Osteoblast (primary cell): Measurements from ENCODE around the gene PLK1. TPM values are rescaled to one million over a fixed set of nuclear protein-coding genes. Genes with fewer than 3 reads are reported as not detected.

Source experiments
- DNase-seq: peaks from one replicate; pipeline ENCODE4 v3.0.0; 2011; ENCODE audit warnings: low spot score, mixed read lengths; ENCODE audit not compliant: insufficient read length; ENCODE audit errors: missing footprints
- H2AFZ ChIP-seq: 2 replicates; pipeline ENCODE4 v1.6.0; 2011; ENCODE audit warnings: mild to moderate bottlenecking, low read length
- H3K27ac ChIP-seq: 2 replicates; pipeline ENCODE4 v1.5.1; 2011; ENCODE audit warnings: mild to moderate bottlenecking, low read depth, low read length, moderate library complexity
- H3K27me3 ChIP-seq: 2 replicates; pipeline ENCODE4 v1.6.0; 2012; ENCODE audit warnings: mild to moderate bottlenecking, control low read depth, inconsistent platforms, low read length, moderate library complexity; ENCODE audit not compliant: insufficient read depth
- H3K36me3 ChIP-seq: 2 replicates; pipeline ENCODE4 v1.5.1; 2011; ENCODE audit warnings: mild to moderate bottlenecking, low read length, control low read depth, moderate library complexity; ENCODE audit not compliant: insufficient read depth
- H3K4me1 ChIP-seq: 2 replicates; pipeline ENCODE4 v1.5.1; 2011; ENCODE audit warnings: mild to moderate bottlenecking, low read length, control low read depth, moderate library complexity; ENCODE audit not compliant: insufficient read depth
- H3K4me2 ChIP-seq: 2 replicates; pipeline ENCODE4 v1.6.0; 2011; ENCODE audit warnings: mild to moderate bottlenecking, low read length; ENCODE audit not compliant: insufficient read depth
- H3K4me3 ChIP-seq: fragments of 200-600 bp; sonication (generic); 3 replicates; pipeline ENCODE4 v1.5.1; 2012; ENCODE audit warnings: mild to moderate bottlenecking, low read length, inconsistent platforms; ENCODE audit not compliant: insufficient read depth
- H3K79me2 ChIP-seq: 2 replicates; pipeline ENCODE4 v1.6.0; 2012; ENCODE audit warnings: mild to moderate bottlenecking, low read length, control low read depth, inconsistent platforms; ENCODE audit not compliant: insufficient read depth
- H3K9me3 ChIP-seq: 2 replicates; pipeline ENCODE4 v1.5.1; 2011; ENCODE audit warnings: low read depth, low read length, control low read depth
- H4K20me1 ChIP-seq: 2 replicates; pipeline ENCODE4 v1.6.0; 2012; ENCODE audit warnings: mild to moderate bottlenecking, low read length, control low read depth; ENCODE audit not compliant: insufficient read depth
- total RNA-seq: library from RNA; depleted of rRNA; stranded (reverse); fragments of >200 nt; gene quantifications from 2 replicates; pipeline ENCODE4 v1.2.3, GENCODE V29; 2012
- TF ChIP-seq, protein P1 (sequence below): IDR thresholded peaks from 2 replicates; pipeline ENCODE4 v1.5.1; 2011; ENCODE audit warnings: mild to moderate bottlenecking, low read depth, low read length, moderate library complexity; ENCODE audit errors: extremely low read depth

Gene PLK1
- total RNA-seq, 1 donor = 2.2 TPM

DNA sequence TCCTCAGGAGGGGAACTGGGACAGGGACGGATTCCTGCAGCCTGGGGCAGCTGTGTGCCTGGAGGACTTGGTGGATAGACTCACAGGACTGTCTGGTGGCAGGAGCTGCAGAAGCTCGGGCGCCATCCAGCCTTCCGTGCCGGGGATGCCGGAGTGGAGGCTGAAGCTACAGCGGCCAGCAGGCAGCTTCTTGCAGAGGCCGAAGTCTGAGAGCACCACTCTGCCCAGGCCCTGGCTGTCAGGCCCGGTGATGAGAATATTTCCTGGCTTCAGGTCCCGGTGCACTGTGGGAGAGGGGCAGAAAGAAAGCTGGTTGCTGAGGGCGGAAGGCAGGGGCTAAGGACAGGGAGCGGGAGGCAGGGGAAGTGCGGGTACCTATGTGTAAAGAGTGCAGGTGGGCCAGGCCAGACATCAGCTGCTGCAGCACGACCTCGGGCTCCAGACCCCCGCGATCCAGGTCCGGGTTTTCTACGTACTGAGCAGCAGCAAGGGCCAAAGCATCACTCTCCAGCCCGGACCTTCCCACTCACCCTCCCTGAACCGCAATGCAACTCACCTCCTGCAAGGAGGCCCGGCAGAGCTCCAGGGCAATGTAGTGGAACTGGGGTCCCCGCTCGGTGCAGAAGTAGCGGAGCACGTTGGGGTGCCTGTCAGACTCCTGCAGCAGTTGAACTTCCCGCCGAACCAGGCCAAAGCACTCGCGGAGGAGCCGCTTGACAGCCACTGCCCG lies 16.1 kb downstream of the PLK1 start:
- peak; percentile 87 for DNase-seq
- no peak overlapping the region for H3K27ac ChIP-seq
- peak overlapping the region; percentile 65 for H3K4me2 ChIP-seq
- TF ChIP-seq, protein P1, sequence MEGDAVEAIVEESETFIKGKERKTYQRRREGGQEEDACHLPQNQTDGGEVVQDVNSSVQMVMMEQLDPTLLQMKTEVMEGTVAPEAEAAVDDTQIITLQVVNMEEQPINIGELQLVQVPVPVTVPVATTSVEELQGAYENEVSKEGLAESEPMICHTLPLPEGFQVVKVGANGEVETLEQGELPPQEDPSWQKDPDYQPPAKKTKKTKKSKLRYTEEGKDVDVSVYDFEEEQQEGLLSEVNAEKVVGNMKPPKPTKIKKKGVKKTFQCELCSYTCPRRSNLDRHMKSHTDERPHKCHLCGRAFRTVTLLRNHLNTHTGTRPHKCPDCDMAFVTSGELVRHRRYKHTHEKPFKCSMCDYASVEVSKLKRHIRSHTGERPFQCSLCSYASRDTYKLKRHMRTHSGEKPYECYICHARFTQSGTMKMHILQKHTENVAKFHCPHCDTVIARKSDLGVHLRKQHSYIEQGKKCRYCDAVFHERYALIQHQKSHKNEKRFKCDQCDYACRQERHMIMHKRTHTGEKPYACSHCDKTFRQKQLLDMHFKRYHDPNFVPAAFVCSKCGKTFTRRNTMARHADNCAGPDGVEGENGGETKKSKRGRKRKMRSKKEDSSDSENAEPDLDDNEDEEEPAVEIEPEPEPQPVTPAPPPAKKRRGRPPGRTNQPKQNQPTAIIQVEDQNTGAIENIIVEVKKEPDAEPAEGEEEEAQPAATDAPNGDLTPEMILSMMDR = no peak
- peaks cover 6% of the 10 kb centered on the region for H3K4me1 ChIP-seq
- H3K79me2 ChIP-seq = no peaks in the 10 kb centered on the region
- peak overlapping the region; percentile 46 for H3K4me3 ChIP-seq
- no peaks in the 10 kb centered on the region for H3K9me3 ChIP-seq
- H3K27me3 ChIP-seq = no peaks in the 10 kb centered on the region
- peak overlapping the region; percentile 81 for H2AFZ ChIP-seq
- H3K36me3 ChIP-seq = peaks cover 8% of the 10 kb centered on the region
- H4K20me1 ChIP-seq = no peaks in the 10 kb centered on the region

DNA sequence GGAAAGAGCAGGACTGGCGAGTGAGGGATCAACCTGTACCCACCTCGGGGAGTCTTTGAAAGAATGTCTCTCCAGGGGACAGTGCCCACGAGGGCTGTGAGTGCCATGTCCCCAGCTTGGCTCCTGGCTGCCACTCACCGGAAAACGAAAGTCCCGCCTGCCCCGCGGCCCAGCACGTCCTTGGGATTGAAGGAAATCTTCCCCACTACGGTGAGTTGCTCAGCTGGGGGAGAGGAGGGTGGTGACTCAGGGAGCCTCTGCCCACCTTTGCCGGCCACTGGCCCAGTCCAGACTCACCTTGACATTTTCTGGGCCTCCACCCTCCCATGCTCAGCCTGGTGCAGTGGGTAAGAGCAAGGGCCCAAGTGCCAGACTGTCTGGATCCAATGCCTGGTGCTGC lies 17.1 kb downstream of the PLK1 start:
- H3K4me1 ChIP-seq = peaks cover 6% of the 10 kb centered on the region

DNA sequence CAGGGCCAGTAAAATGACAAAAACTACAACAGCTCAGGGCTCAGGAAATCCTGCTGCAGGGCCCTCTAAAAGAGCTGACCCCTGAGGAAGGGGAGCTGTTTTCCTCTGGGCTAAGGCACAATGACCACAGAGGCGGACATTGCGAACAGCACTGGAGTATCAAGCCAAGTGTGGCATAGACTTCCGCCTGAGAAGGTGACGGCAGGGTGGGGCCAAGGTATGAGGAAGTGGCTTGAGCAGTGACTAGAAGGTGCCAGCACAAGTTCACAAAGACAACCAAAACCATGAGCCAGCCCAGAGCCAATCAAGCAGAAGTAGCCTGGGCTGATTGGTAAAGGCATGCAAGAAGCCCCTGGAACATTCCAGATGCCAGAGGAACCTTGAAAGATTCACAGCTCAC lies 20.4 kb downstream of the PLK1 start:
- DNase-seq = no peak
- Histone ChIP-seq H3K9me3 (no peaks in the 10 kb centered on the region), H3K4me3 (no peak overlapping the region), H3K36me3 (no peaks in the 10 kb centered on the region), H4K20me1 (no peaks in the 10 kb centered on the region), H3K27ac (no peak overlapping the region), H3K27me3 (peaks cover 4% of the 10 kb centered on the region), H3K79me2 (no peaks in the 10 kb centered on the region), H2AFZ (no peak overlapping the region), H3K4me2 (no peak overlapping the region), H3K4me1 (peaks cover 5% of the 10 kb centered on the region)
- TF ChIP-seq, protein P1 = no peak

More for the DNA sequence above, 17.1 kb downstream of the PLK1 start:
- H3K79me2 ChIP-seq = no peaks in the 10 kb centered on the region
- H3K4me3 ChIP-seq = no peak overlapping the region
- TF ChIP-seq, protein P1 = no peak
- H3K4me2 ChIP-seq = no peak overlapping the region
- no peak overlapping the region for H3K27ac ChIP-seq
- H3K36me3 ChIP-seq = no peaks in the 10 kb centered on the region
- no peak for DNase-seq
- H3K9me3 ChIP-seq = no peaks in the 10 kb centered on the region
- no peaks in the 10 kb centered on the region for H3K27me3 ChIP-seq
- H2AFZ ChIP-seq = no peak overlapping the region
- no peaks in the 10 kb centered on the region for H4K20me1 ChIP-seq

DNA sequence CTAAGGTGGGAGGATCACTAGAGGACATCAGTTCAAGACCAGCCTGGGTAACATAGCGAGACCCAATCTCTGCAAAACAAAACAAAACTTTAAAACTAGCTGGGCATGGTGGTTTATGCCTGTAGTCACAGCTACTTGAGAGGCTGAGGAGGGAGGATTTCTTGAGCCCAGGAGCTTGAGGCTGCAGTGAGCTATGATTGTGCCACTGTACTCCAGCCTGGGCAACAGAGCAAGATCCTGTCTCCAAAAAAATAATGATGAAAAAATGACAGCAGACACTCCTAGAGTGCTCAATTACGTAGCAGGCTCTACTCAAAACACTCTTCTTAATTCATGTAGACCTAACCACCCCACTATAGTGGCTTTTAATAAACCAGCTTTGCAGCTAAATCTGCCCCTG lies 21.4 kb downstream of the PLK1 start:
- Histone ChIP-seq H3K4me2 (no peak overlapping the region), H3K79me2 (no peaks in the 10 kb centered on the region), H2AFZ (no peak overlapping the region), H3K36me3 (no peaks in the 10 kb centered on the region), H3K27me3 (peaks cover 4% of the 10 kb centered on the region), H4K20me1 (no peaks in the 10 kb centered on the region), H3K27ac (no peak overlapping the region), H3K9me3 (no peaks in the 10 kb centered on the region), H3K4me1 (no peaks in the 10 kb centered on the region), H3K4me3 (no peak overlapping the region)
- no peak for DNase-seq
- TF ChIP-seq, protein P1 = no peak
